Loucy (cell line): ENCODE data around the gene RBM20.

Experiments used
- EZH2phosphoT487 ChIP-seq: fragments of 200-600 bp; IDR thresholded peaks from 2 replicates; pipeline ENCODE4 v1.6.1; 2018; ENCODE audit warnings: antibody characterized with exemption, mild to moderate bottlenecking, moderate library complexity, borderline replicate concordance
- TF ChIP-seq, protein P1 (sequence below): fragments of 200-600 bp; sonication (generic); conservative IDR thresholded peaks from 2 replicates; pipeline ENCODE4 v1.5.1; 2014; ENCODE audit warnings: mild to moderate bottlenecking, antibody characterized with exemption, low read length

GRCh38 chr10:110881247-110881646, 237.1 kb downstream of the RBM20 start:
- TF ChIP-seq, protein P1, sequence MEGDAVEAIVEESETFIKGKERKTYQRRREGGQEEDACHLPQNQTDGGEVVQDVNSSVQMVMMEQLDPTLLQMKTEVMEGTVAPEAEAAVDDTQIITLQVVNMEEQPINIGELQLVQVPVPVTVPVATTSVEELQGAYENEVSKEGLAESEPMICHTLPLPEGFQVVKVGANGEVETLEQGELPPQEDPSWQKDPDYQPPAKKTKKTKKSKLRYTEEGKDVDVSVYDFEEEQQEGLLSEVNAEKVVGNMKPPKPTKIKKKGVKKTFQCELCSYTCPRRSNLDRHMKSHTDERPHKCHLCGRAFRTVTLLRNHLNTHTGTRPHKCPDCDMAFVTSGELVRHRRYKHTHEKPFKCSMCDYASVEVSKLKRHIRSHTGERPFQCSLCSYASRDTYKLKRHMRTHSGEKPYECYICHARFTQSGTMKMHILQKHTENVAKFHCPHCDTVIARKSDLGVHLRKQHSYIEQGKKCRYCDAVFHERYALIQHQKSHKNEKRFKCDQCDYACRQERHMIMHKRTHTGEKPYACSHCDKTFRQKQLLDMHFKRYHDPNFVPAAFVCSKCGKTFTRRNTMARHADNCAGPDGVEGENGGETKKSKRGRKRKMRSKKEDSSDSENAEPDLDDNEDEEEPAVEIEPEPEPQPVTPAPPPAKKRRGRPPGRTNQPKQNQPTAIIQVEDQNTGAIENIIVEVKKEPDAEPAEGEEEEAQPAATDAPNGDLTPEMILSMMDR, result no peak
- no peak for TF ChIP-seq EZH2phosphoT487
